Duodenal mucosa (tissue), 2 donors: Measurements from ENCODE around the gene IFT122.

Experiments used
- H3K27ac ChIP-seq: one replicate; pipeline ENCODE4 v1.7.0; 2013; ENCODE audit warnings: low read depth, low read length
- H3K27me3 ChIP-seq, 2 donors: one replicate each; pipeline ENCODE4 v1.7.0; 2013; ENCODE audit warnings: low read length in 2 of 2, control low read depth in 1 of 2; ENCODE audit not compliant: insufficient read depth in 2 of 2, control insufficient read depth in 1 of 2
- H3K36me3 ChIP-seq, 2 donors: one replicate each; pipeline ENCODE4 v1.7.0; 2013; ENCODE audit warnings: low read length in 2 of 2, control low read depth in 1 of 2; ENCODE audit not compliant: insufficient read depth in 2 of 2, control insufficient read depth in 1 of 2
- H3K4me1 ChIP-seq, 2 donors: one replicate each; pipeline ENCODE4 v1.7.0; 2013; ENCODE audit warnings: low read length in 2 of 2, control low read depth in 1 of 2; ENCODE audit not compliant: insufficient read depth in 2 of 2, control insufficient read depth in 1 of 2
- H3K4me3 ChIP-seq, 2 donors: one replicate each; pipeline ENCODE4 v1.7.0; 2013; ENCODE audit warnings: low read length in 2 of 2, low read depth in 1 of 2
- H3K9ac ChIP-seq, 2 donors: one replicate each; pipeline ENCODE4 v1.7.0; 2013; ENCODE audit warnings: low read length in 2 of 2, low read depth in 1 of 2
- H3K9me3 ChIP-seq, 2 donors: one replicate each; pipeline ENCODE4 v1.7.0; 2013; ENCODE audit warnings: low read length in 2 of 2, control low read depth in 1 of 2; ENCODE audit not compliant: control insufficient read depth in 1 of 2

Gene IFT122

DNA sequence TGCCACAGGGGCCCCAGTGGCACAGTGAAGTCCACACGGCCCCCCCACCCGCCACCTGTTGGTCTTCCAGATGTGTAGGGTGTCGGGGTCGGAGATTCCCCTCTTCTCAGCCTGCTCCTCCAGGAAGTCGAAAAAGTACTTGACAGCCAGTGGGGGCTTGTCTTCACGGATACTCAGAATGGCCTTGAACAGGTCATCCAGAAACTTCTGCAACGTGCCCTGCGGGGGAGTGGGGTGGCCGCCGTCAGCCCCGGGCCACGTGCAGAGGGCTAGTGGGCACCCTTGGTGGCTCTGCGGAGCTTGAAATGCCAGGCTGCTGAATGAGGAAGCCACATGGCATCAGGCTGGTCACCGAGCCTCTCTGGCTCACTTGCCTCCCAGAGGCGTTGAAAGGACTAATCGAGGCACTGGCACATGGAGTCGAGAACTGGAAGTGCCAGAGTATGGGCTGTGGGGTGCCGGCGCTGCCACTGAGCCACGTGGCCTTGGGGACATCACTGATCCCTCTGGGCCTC is 119.6 kb downstream of the IFT122 start:
- no peak overlapping the region for H3K4me3 ChIP-seq
- no peak overlapping the region for H3K9ac ChIP-seq
- peak overlapping the region; percentile 56 for H3K27ac ChIP-seq
- peaks cover 0 to 20% of the 10 kb centered on the region in 2 donors for H3K36me3 ChIP-seq
- H3K9me3 ChIP-seq: no peaks in the 10 kb centered on the region
- no peaks in the 10 kb centered on the region for H3K27me3 ChIP-seq
- peaks cover 7 to 17% of the 10 kb centered on the region in 2 donors for H3K4me1 ChIP-seq

- Histone ChIP-seq H3K27ac (peak overlapping the region; percentile 56), H3K27me3 (no peaks in the 10 kb centered on the region), H3K4me1 (peaks cover 7 to 17% of the 10 kb centered on the region in 2 donors), H3K9ac (no peak overlapping the region), H3K9me3 (no peaks in the 10 kb centered on the region), H3K36me3 (peaks cover 0 to 23% of the 10 kb centered on the region in 2 donors), H3K4me3 (no peak overlapping the region)
Observed at GRCh38 chr3:129560269-129560787, 120.3 kb downstream of the IFT122 start.

- peaks cover 7 to 17% of the 10 kb centered on the region in 2 donors for H3K4me1 ChIP-seq
- no peaks in the 10 kb centered on the region for H3K27me3 ChIP-seq
- peak overlapping the region; percentile 56 for H3K27ac ChIP-seq
- no peak overlapping the region for H3K9ac ChIP-seq
- no peak overlapping the region for H3K4me3 ChIP-seq
- no peaks in the 10 kb centered on the region for H3K9me3 ChIP-seq
- peaks cover 0 to 25% of the 10 kb centered on the region in 2 donors for H3K36me3 ChIP-seq
Observed at GRCh38 chr3:129560911-129561594, 121.0 kb downstream of the IFT122 start.

- Histone ChIP-seq H3K4me1 (peaks cover 7 to 19% of the 10 kb centered on the region in 2 donors), H3K36me3 (peaks cover 0 to 25% of the 10 kb centered on the region in 2 donors), H3K27ac (peak overlapping the region; percentile 56), H3K9me3 (no peaks in the 10 kb centered on the region), H3K27me3 (no peaks in the 10 kb centered on the region), H3K9ac (no peak overlapping the region), H3K4me3 (no peak overlapping the region)
Observed at GRCh38 chr3:129561619-129562248, 121.7 kb downstream of the IFT122 start.

DNA sequence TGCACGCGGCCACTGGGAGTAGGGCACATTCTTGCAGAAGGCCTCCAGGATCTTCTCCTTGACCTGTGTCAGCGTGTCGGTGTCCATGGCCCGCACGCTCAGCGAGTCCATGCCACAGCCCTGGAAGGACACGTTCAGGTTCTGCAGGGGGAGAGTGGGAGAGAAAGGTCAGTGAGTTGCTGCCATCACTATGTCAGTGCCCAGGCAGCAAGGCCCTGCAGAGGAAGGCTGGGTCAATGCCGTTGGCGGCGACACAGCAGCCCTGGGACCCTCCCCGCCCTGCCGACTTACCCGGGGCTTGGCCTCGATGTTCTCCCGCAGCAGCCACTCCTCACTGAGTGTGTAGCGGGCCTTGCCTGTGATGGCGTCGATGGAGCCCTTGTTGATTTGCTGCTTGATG is 122.8 kb downstream of the IFT122 start:
- H3K4me1 ChIP-seq: peaks cover 7 to 20% of the 10 kb centered on the region in 2 donors
- H3K4me3 ChIP-seq: no peak overlapping the region
- peaks cover 0 to 22% of the 10 kb centered on the region in 2 donors for H3K36me3 ChIP-seq
- no peaks in the 10 kb centered on the region for H3K9me3 ChIP-seq
- H3K27me3 ChIP-seq: no peaks in the 10 kb centered on the region
- no peak overlapping the region for H3K9ac ChIP-seq
- H3K27ac ChIP-seq: no peak overlapping the region

DNA sequence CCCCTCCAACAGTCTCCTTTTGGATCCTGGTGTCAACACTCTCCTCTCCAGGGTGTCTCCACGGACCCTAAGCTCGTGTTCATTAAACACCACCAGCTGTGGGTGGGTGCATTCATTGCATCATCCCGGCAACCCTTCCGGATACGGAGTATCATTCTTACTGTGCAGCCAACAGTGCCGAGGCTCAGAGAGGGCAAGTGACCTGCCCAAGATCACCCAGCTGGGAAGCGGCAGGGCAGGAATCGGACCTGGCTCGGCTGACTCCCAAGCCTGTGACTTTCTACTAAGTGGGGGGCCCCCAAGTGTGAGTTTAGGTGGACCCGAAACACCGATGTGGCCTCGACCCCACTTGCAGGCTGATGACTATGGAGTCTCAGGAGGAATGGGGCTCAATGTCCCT is 123.3 kb downstream of the IFT122 start:
- no peak overlapping the region for H3K9ac ChIP-seq
- no peaks in the 10 kb centered on the region for H3K27me3 ChIP-seq
- H3K9me3 ChIP-seq: no peaks in the 10 kb centered on the region
- H3K4me1 ChIP-seq: peaks cover 7 to 20% of the 10 kb centered on the region in 2 donors
- no peak overlapping the region for H3K4me3 ChIP-seq
- peaks cover 0 to 22% of the 10 kb centered on the region in 2 donors for H3K36me3 ChIP-seq
- no peak overlapping the region for H3K27ac ChIP-seq

DNA sequence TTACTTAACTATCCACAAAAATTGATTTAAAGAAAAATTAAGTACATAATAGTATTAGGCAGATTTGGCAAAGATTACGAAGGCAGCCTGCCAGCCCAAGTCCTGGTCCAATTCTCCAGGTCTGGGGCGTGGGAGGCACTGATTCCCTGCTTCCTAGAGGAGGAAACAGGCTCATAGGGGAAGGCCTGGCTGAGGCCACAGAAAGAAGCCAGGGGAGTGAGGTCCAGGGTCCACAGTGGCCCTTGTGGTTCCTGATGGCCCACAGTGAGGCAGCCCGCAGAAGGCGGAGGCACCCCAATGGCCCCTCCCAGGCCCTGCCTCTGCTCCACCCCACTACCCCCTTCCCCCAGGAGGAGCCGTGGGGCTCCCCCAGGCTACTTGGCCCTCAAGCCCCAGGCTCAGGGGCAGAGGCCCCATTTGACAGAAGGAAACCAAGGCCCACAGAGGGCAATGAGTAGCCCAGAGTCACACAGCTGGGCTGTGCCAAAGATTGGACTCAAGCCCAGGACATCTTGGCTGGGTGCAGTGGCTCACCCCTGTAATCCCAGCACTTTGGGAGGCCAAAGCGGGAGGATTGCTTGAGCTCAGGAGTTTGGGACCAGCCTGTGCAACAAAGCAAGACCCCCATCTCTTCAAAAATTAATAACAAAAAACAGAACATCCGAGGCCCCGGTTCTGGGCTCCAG is 124.0 kb downstream of the IFT122 start:
- Histone ChIP-seq H3K27ac (no peak overlapping the region), H3K27me3 (no peaks in the 10 kb centered on the region), H3K9me3 (no peaks in the 10 kb centered on the region), H3K4me1 (peaks cover 2 to 20% of the 10 kb centered on the region in 2 donors), H3K36me3 (peaks cover 0 to 22% of the 10 kb centered on the region in 2 donors), H3K9ac (no peak overlapping the region), H3K4me3 (no peak overlapping the region)

DNA sequence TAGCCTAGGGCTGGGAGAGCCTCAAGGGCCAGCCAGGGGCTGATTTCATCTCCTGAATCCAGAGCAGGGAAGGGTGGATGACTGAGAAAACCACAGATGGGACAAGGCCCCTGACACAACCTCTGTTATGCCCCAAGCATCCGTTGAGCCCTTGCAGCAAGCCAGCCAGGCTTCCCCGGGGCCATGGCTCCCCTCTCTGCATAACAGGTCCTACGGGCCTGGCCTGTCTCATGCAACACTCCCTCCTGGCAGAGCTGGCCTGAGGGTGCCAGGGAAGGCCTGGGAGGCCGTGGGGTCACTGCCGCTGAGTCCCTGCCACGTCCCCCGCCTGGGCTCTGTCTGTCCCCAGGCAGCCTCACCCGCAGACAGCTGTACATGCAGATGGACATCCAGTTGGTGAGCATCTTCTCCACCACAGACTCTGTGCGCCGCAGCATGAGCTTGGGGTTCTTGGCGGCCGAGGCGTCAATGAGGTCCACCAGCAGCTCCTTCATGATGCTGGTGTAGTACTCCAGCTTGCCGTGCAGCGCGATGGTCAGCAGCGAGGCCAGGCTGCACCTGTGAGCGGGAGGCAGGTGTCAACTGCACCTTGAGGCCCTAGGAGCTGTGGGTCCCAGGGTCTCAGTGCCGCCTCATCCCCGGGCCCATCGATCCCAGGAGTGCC is 125.1 kb downstream of the IFT122 start:
- no peak overlapping the region for H3K27ac ChIP-seq
- H3K9me3 ChIP-seq: no peaks in the 10 kb centered on the region
- H3K4me1 ChIP-seq: peaks cover 0 to 13% of the 10 kb centered on the region in 2 donors
- H3K27me3 ChIP-seq: no peaks in the 10 kb centered on the region
- peaks cover 0 to 25% of the 10 kb centered on the region in 2 donors for H3K36me3 ChIP-seq
- H3K4me3 ChIP-seq: no peak overlapping the region
- H3K9ac ChIP-seq: no peak overlapping the region

GRCh38 chr3:129565902-129566301 is 125.9 kb downstream of the IFT122 start:
- Histone ChIP-seq H3K27ac (no peak overlapping the region), H3K36me3 (peaks cover 0 to 31% of the 10 kb centered on the region in 2 donors), H3K4me1 (peaks cover 0 to 9% of the 10 kb centered on the region in 2 donors), H3K27me3 (no peaks in the 10 kb centered on the region), H3K9ac (no peak overlapping the region), H3K9me3 (no peaks in the 10 kb centered on the region), H3K4me3 (no peak overlapping the region)
